Body of pancreas (tissue), 4 donors: ENCODE measurements around the gene ELAVL1.

Experiments used
- POLR2A ChIP-seq, 3 donors: fragments of 450-650 bp; IDR thresholded peaks; one replicate each; pipeline ENCODE4 v1.6.1; 2016; ENCODE audit warnings: antibody characterized with exemption in 3 of 3, mild to moderate bottlenecking in 2 of 3
- TF ChIP-seq, protein P1 (sequence below), 7 experiments: fragments of 450-650 bp in 4 of 7; fragments of 200-600 bp in 3 of 7; sonication (generic) in 3 of 7; IDR thresholded peaks; one replicate each; pipeline ENCODE4 v1.5.1; 2016 to 2019; ENCODE audit warnings: antibody characterized with exemption in 7 of 7

DNA sequence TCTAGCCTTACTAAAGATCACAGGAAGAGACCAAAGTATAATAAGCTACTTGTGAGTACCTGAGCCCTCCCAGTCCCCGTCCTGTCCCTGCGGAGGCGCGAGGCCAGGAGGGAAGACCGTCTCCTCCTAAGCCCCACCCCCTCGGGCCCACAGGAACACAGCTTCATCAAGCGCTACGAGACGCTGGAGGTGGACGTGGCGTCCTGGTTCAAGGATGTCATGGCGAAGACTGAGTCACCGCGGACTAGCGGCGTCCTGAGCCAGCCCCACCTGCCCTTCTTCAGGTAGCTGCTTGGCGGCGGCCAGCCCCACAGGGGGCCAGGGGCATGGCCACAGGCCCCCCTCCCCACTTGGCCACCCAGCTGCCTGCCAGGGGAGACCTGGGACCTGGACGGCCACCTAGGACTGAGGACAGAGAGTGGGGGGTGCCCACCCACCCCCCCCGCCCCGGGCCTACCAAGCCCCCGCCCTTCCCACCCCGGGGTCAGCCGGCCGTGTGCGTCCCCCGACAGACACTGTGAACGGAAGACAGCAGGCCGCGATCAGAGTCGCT is 93.2 kb downstream of the ELAVL1 start:
- TF ChIP-seq, protein P1, sequence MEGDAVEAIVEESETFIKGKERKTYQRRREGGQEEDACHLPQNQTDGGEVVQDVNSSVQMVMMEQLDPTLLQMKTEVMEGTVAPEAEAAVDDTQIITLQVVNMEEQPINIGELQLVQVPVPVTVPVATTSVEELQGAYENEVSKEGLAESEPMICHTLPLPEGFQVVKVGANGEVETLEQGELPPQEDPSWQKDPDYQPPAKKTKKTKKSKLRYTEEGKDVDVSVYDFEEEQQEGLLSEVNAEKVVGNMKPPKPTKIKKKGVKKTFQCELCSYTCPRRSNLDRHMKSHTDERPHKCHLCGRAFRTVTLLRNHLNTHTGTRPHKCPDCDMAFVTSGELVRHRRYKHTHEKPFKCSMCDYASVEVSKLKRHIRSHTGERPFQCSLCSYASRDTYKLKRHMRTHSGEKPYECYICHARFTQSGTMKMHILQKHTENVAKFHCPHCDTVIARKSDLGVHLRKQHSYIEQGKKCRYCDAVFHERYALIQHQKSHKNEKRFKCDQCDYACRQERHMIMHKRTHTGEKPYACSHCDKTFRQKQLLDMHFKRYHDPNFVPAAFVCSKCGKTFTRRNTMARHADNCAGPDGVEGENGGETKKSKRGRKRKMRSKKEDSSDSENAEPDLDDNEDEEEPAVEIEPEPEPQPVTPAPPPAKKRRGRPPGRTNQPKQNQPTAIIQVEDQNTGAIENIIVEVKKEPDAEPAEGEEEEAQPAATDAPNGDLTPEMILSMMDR (IDR thresholded peaks at IDR 0.05) = no peak
- no peak for TF ChIP-seq POLR2A (IDR thresholded peaks at IDR 0.05)
